CD4-positive, CD25-positive, alpha-beta regulatory T cell (primary cell): ENCODE results near the gene LNP1. TPM values are rescaled to one million over a fixed set of nuclear protein-coding genes. Genes with fewer than 3 reads are reported as not detected.

Source experiments
- ATAC-seq, 2 donors: fragments of 150-1000 bp; cut with Tn5 transposase; one replicate each; pipeline ENCODE4 v1.10.0; 2021; ENCODE audit warnings: low read depth in 2 of 2, moderate number of reproducible peaks in 2 of 2, moderate library complexity in 1 of 2
- DNase-seq, 3 donors: peaks; one replicate each; pipeline versions ENCODE4 v3.0.0 to v3.0.0-alpha.2; 2012 to 2022; ENCODE audit warnings: mixed read lengths in 1 of 3
- H3K27ac ChIP-seq: one replicate; pipeline ENCODE4 v1.7.0; 2013; ENCODE audit warnings: mild to moderate bottlenecking, low read length; ENCODE audit not compliant: insufficient read depth, poor library complexity, severe bottlenecking
- H3K27me3 ChIP-seq: one replicate; pipeline ENCODE4 v1.7.0; 2013; ENCODE audit warnings: low read length; ENCODE audit not compliant: control insufficient read depth, insufficient read depth
- H3K36me3 ChIP-seq: one replicate; pipeline ENCODE4 v1.7.0; 2013; ENCODE audit warnings: mild to moderate bottlenecking, low read length, moderate library complexity; ENCODE audit not compliant: control insufficient read depth, insufficient read depth
- H3K4me1 ChIP-seq: 2 replicates; pipeline ENCODE4 v1.7.0; 2013; ENCODE audit warnings: mild to moderate bottlenecking, low read length; ENCODE audit not compliant: insufficient read depth, control insufficient read depth, poor library complexity, severe bottlenecking
- H3K4me3 ChIP-seq: one replicate; pipeline ENCODE4 v1.7.0; 2013; ENCODE audit warnings: low read depth, mild to moderate bottlenecking, low read length, moderate library complexity
- H3K9me3 ChIP-seq, 2 experiments: 1 replicate in 1 of 2; 2 replicates in 1 of 2; pipeline ENCODE4 v1.7.0; 2013; ENCODE audit warnings: low read length in 2 of 2, mild to moderate bottlenecking in 1 of 2, moderate library complexity in 1 of 2; ENCODE audit not compliant: control insufficient read depth in 2 of 2
- H3K27ac Mint-ChIP-seq, 3 donors: one replicate each; pipeline ENCODE4 v1.8.0; 2020 to 2022; ENCODE audit warnings: mild to moderate bottlenecking in 3 of 3, mixed read lengths in 3 of 3, moderate library complexity in 2 of 3
- H3K27me3 Mint-ChIP-seq: one replicate; pipeline ENCODE4 v1.8.0; 2022; ENCODE audit warnings: mild to moderate bottlenecking, mixed read lengths
- H3K36me3 Mint-ChIP-seq: one replicate; pipeline ENCODE4 v1.8.0; 2020; ENCODE audit warnings: mixed read lengths
- H3K4me1 Mint-ChIP-seq, 4 donors: one replicate each; pipeline ENCODE4 v1.8.0; 2020 to 2022; ENCODE audit warnings: mixed read lengths in 4 of 4, mild to moderate bottlenecking in 1 of 4
- H3K4me3 Mint-ChIP-seq, 4 donors: one replicate each; pipeline ENCODE4 v1.8.0; 2020 to 2022; ENCODE audit warnings: mild to moderate bottlenecking in 4 of 4, mixed read lengths in 4 of 4, moderate library complexity in 3 of 4
- H3K9me3 Mint-ChIP-seq, 7 donors: one replicate each; pipeline ENCODE4 v1.8.0; 2020 to 2022; ENCODE audit warnings: mixed read lengths in 7 of 7, mild to moderate bottlenecking in 3 of 7, moderate library complexity in 2 of 7
- polyA plus RNA-seq, 4 donors: library from polyadenylated mRNA; unstranded; fragments of 300-500 nt; fragmentation: Illumina TruSeq; gene quantifications; one replicate each; pipeline ENCODE4 v1.2.3, GENCODE V29; 2021
- total RNA-seq: library from RNA; stranded (reverse); gene quantifications from one replicate; pipeline ENCODE4 v1.2.3, GENCODE V29; 2022

LNP1 gene
- total and polyA plus RNA-seq, 5 donors from 2014 or later: 0.73 to 2.0 (median 0.84) TPM

- H3K4me1 Mint-ChIP-seq: no peaks in the 10 kb centered on the region
- peaks cover 10 to 15% of the 10 kb centered on the region in 2 experiments for H3K9me3 ChIP-seq
- H3K4me3 Mint-ChIP-seq: no peak overlapping the region
- H3K9me3 Mint-ChIP-seq: peaks cover 1 to 17% (median 8%) of the 10 kb centered on the region in 7 donors
- H3K27ac ChIP-seq: no peak overlapping the region
- no peak for ATAC-seq
- H3K27ac Mint-ChIP-seq: no peak overlapping the region
- no peaks in the 10 kb centered on the region for H3K36me3 ChIP-seq
- no peaks in the 10 kb centered on the region for H3K27me3 ChIP-seq
- DNase-seq: no peak
- H3K36me3 Mint-ChIP-seq: peaks cover 35% of the 10 kb centered on the region
- H3K4me1 ChIP-seq: no peaks in the 10 kb centered on the region
- peaks cover 5% of the 10 kb centered on the region for H3K27me3 Mint-ChIP-seq
- no peak overlapping the region for H3K4me3 ChIP-seq
These were observed 10.0 kb downstream of the LNP1 start for GRCh38 chr3:100411091-100411982.

DNA sequence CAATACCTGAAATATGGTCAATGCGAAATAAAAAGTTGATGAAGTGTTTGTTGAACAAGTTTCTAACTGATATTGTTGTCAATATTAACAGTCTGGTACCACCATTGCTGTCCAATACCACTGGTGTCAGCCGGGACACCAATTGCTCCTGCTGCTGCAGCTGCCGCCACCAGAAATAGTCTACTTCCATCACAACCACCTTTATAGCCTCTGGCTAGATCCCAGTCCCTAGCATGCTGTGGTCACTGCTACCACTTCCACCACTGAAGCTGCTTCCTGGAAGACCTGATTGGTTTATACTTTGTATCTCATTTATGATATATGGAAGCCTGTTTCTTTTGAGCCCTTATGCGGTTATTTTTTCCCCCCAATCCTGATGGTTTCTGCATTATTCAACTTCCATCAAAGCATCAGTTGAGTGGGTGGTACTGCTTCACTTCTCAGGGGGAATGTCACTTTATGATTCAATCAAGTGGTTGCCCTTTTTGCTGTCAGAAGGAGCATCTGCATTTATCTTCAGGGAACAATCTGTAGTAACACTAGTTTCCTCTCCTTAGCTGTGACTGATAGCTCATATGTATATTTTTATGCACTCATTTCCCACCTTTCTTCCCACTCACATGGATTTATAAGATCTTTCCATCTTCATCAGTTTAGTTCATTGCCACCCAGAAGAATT is 11.7 kb downstream of the LNP1 start:
- Histone ChIP-seq H3K9me3 (peaks cover 0 to 6% of the 10 kb centered on the region in 2 experiments), H3K36me3 (no peaks in the 10 kb centered on the region), H3K27ac (no peak overlapping the region), H3K4me3 (no peak overlapping the region), H3K27me3 (no peaks in the 10 kb centered on the region), H3K4me1 (no peaks in the 10 kb centered on the region)
- H3K27ac Mint-ChIP-seq: no peak overlapping the region
- no peaks in the 10 kb centered on the region for H3K4me1 Mint-ChIP-seq
- DNase-seq (no peak), ATAC-seq (no peak)
- no peak overlapping the region for H3K4me3 Mint-ChIP-seq
- H3K27me3 Mint-ChIP-seq: peaks cover 5% of the 10 kb centered on the region
- H3K9me3 Mint-ChIP-seq: peaks cover 1 to 7% (median 4%) of the 10 kb centered on the region in 7 donors
- peaks cover 25% of the 10 kb centered on the region for H3K36me3 Mint-ChIP-seq

- H3K27ac ChIP-seq: no peak overlapping the region
- Mint-ChIP-seq H3K36me3 (peaks cover 23% of the 10 kb centered on the region), H3K4me1 (peaks cover 0 to 1% (median 0%) of the 10 kb centered on the region in 4 donors), H3K27ac (no peak overlapping the region), H3K27me3 (peaks cover 5% of the 10 kb centered on the region), H3K4me3 (no peak overlapping the region), H3K9me3 (peaks cover 1 to 7% (median 4%) of the 10 kb centered on the region in 7 donors)
- H3K36me3 ChIP-seq: no peaks in the 10 kb centered on the region
- no peak for DNase-seq
- no peaks in the 10 kb centered on the region for H3K27me3 ChIP-seq
- peaks cover 0 to 6% of the 10 kb centered on the region in 2 experiments for H3K9me3 ChIP-seq
- no peak overlapping the region for H3K4me3 ChIP-seq
- no peak for ATAC-seq
- H3K4me1 ChIP-seq: no peaks in the 10 kb centered on the region
These were observed 12.3 kb downstream of the LNP1 start for GRCh38 chr3:100413613-100414012.

- H3K27ac Mint-ChIP-seq: no peak overlapping the region
- H3K36me3 Mint-ChIP-seq: peaks cover 15% of the 10 kb centered on the region
- peaks cover 0 to 5% of the 10 kb centered on the region in 2 experiments for H3K9me3 ChIP-seq
- H3K4me3 Mint-ChIP-seq: no peak overlapping the region
- H3K4me1 Mint-ChIP-seq: peaks cover 0 to 1% (median 0%) of the 10 kb centered on the region in 4 donors
- no peaks in the 10 kb centered on the region for H3K4me1 ChIP-seq
- no peaks in the 10 kb centered on the region for H3K36me3 ChIP-seq
- DNase-seq (no peak), ATAC-seq (no peak)
- H3K4me3 ChIP-seq: no peak overlapping the region
- peaks cover 5% of the 10 kb centered on the region for H3K27me3 Mint-ChIP-seq
- peaks cover 0 to 7% (median 2%) of the 10 kb centered on the region in 7 donors for H3K9me3 Mint-ChIP-seq
- H3K27ac ChIP-seq: no peak overlapping the region
- no peaks in the 10 kb centered on the region for H3K27me3 ChIP-seq
These were observed 14.8 kb downstream of the LNP1 start for GRCh38 chr3:100416176-100416575.

DNA sequence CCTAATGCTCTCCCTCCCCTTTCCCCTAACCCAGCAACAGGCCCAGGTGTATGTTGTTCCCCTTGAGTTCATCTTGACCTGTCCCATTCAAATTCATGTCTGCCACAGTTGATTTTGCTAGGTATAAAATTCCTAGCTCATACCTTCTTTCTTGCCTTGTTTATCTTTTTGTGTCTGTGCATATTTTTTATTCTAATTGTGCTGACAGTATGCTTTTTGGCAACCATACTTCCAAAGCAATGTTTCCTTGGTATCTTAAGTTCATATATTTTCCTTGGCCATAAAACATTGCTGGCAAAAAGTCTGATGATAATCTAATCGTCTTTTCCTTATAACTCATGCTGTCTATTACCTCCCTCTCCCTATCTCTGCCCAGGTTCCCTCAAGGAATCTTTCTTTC is 15.5 kb downstream of the LNP1 start:
- Mint-ChIP-seq H3K36me3 (peaks cover 10% of the 10 kb centered on the region), H3K4me3 (no peak overlapping the region), H3K9me3 (peaks cover 0 to 9% (median 0%) of the 10 kb centered on the region in 7 donors), H3K27ac (no peak overlapping the region), H3K27me3 (peaks cover 5% of the 10 kb centered on the region), H3K4me1 (peaks cover 0 to 1% (median 0%) of the 10 kb centered on the region in 4 donors)
- H3K9me3 ChIP-seq: no peaks in the 10 kb centered on the region
- no peak overlapping the region for H3K27ac ChIP-seq
- DNase-seq: no peak
- no peaks in the 10 kb centered on the region for H3K27me3 ChIP-seq
- ATAC-seq: no peak
- no peak overlapping the region for H3K4me3 ChIP-seq
- H3K4me1 ChIP-seq: no peaks in the 10 kb centered on the region
- H3K36me3 ChIP-seq: no peaks in the 10 kb centered on the region

DNA sequence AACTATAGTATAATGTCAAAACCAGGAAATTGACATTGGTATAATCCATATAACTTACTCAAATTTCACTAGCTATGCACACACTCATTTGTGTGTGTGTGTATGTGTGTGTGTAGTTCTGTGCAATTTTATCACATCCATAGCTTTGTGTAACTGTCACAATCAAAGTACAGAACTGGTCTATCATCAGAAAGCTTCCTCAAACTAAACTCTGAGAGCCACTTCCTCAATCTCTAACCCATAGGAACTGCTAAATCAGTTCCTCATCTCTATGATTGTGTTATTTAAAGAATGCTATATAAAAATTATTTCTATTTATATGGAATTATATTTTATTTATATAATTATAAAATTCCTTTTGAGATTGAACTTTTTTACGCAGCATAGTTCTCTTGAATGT is 18.1 kb downstream of the LNP1 start:
- Histone ChIP-seq H3K36me3 (no peaks in the 10 kb centered on the region), H3K27me3 (peaks cover 1% of the 10 kb centered on the region), H3K4me3 (no peak overlapping the region), H3K4me1 (no peaks in the 10 kb centered on the region), H3K27ac (no peak overlapping the region), H3K9me3 (no peaks in the 10 kb centered on the region)
- Mint-ChIP-seq H3K27ac (no peak overlapping the region), H3K9me3 (peaks cover 0 to 6% (median 0%) of the 10 kb centered on the region in 7 donors), H3K36me3 (no peaks in the 10 kb centered on the region), H3K27me3 (no peaks in the 10 kb centered on the region), H3K4me1 (peaks cover 0 to 1% (median 0%) of the 10 kb centered on the region in 4 donors), H3K4me3 (no peak overlapping the region)
- ATAC-seq: no peak
- no peak for DNase-seq

DNA sequence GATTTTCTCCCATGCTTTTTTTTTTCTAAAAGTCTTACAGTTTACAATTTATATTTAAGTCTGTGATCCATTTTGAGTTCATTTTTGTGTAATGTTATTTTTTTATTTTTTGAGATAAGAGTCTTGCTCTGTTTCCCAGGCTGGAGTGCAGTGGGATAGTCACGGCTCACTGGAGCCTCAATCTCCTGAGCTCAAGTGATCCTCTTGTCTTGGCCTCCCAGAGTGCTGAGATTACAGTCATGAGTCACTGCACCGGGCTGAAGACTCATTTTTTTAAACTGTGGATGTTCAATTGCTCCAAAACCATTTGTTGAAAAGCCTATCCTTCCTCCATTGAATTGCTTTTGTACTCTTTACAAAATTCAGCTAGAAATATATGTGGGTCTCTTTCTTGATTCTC is 19.5 kb downstream of the LNP1 start:
- no peaks in the 10 kb centered on the region for H3K9me3 ChIP-seq
- H3K4me3 Mint-ChIP-seq: no peak overlapping the region
- DNase-seq (no peak), ATAC-seq (no peak)
- H3K4me3 ChIP-seq: no peak overlapping the region
- H3K9me3 Mint-ChIP-seq: peaks cover 0 to 6% (median 0%) of the 10 kb centered on the region in 7 donors
- no peaks in the 10 kb centered on the region for H3K4me1 ChIP-seq
- no peak overlapping the region for H3K27ac Mint-ChIP-seq
- peaks cover 6% of the 10 kb centered on the region for H3K27me3 ChIP-seq
- no peaks in the 10 kb centered on the region for H3K36me3 Mint-ChIP-seq
- H3K27me3 Mint-ChIP-seq: peaks cover 8% of the 10 kb centered on the region
- H3K36me3 ChIP-seq: no peaks in the 10 kb centered on the region
- no peak overlapping the region for H3K27ac ChIP-seq
- peaks cover 0 to 1% (median 0%) of the 10 kb centered on the region in 4 donors for H3K4me1 Mint-ChIP-seq
